Ishikawa (cell line): Measurements from ENCODE around the gene DCAF6.

Experiments used
- CEBPB ChIP-seq: IDR thresholded peaks from 2 replicates; pipeline ENCODE4 v1.6.1; 2012
- CREB1 ChIP-seq: IDR thresholded peaks from 2 replicates; pipeline ENCODE4 v1.6.1; 2012; ENCODE audit warnings: low read depth
- EGR1 ChIP-seq: IDR thresholded peaks from 2 replicates; pipeline ENCODE4 v1.6.1; 2012
- EP300 ChIP-seq: IDR thresholded peaks from 2 replicates; pipeline ENCODE4 v1.6.1; 2012; ENCODE audit warnings: borderline replicate concordance
- FOXM1 ChIP-seq: IDR thresholded peaks from 2 replicates; pipeline ENCODE4 v1.6.1; 2012; ENCODE audit warnings: low read depth, borderline replicate concordance
- MAX ChIP-seq: IDR thresholded peaks from 2 replicates; pipeline ENCODE4 v1.6.1; 2012
- NFIC ChIP-seq: IDR thresholded peaks from 2 replicates; pipeline ENCODE4 v1.6.1; 2012
- RAD21 ChIP-seq: IDR thresholded peaks from 2 replicates; pipeline ENCODE4 v1.6.1; 2012; ENCODE audit warnings: low read depth
- REST ChIP-seq: IDR thresholded peaks from 2 replicates; pipeline ENCODE4 v1.6.1; 2012; ENCODE audit warnings: low read depth, mild to moderate bottlenecking
- TAF1 ChIP-seq: IDR thresholded peaks from 2 replicates; pipeline ENCODE4 v1.6.1; 2012; ENCODE audit warnings: low read depth, mild to moderate bottlenecking
- TCF12 ChIP-seq: IDR thresholded peaks from 2 replicates; pipeline ENCODE4 v1.6.1; 2012; ENCODE audit warnings: low read depth
- TEAD4 ChIP-seq: IDR thresholded peaks from 2 replicates; pipeline ENCODE4 v1.6.1; 2012
- USF1 ChIP-seq: IDR thresholded peaks from 2 replicates; pipeline ENCODE4 v1.6.1; 2012
- YY1 ChIP-seq: IDR thresholded peaks from 2 replicates; pipeline ENCODE4 v1.6.1; 2012; ENCODE audit warnings: low read depth
- ZBTB7A ChIP-seq: IDR thresholded peaks from 2 replicates; pipeline ENCODE4 v1.6.1; 2012; ENCODE audit warnings: low read depth

DCAF6 gene

GRCh38 chr1:168064216-168064615, 127.7 kb downstream of the DCAF6 start:
- TF ChIP-seq REST (no peak), TCF12 (no peak), TAF1 (no peak), EP300 (no peak), EGR1 (no peak), NFIC (no peak), MAX (no peak), RAD21 (no peak), ZBTB7A (no peak), YY1 (no peak), FOXM1 (no peak), CREB1 (no peak), CEBPB (no peak), TEAD4 (no peak), USF1 (no peak)

- TF ChIP-seq TEAD4 (no peak), MAX (no peak), ZBTB7A (no peak), USF1 (no peak), NFIC (no peak), REST (no peak)
Measured at GRCh38 chr1:168065506-168065905, 129.0 kb downstream of the DCAF6 start.

- TF ChIP-seq MAX (no peak), CREB1 (no peak), RAD21 (no peak), USF1 (no peak), EGR1 (no peak), EP300 (no peak), TEAD4 (no peak), TAF1 (no peak), YY1 (no peak), TCF12 (no peak), REST (no peak), CEBPB (no peak), ZBTB7A (no peak), FOXM1 (no peak), NFIC (no peak)
Measured at GRCh38 chr1:168069384-168069783, 132.9 kb downstream of the DCAF6 start.

- TF ChIP-seq EGR1 = no peak
- TF ChIP-seq CEBPB = no peak
- no peak for TF ChIP-seq REST
- no peak for TF ChIP-seq MAX
- no peak for TF ChIP-seq FOXM1
- no peak for TF ChIP-seq RAD21
- no peak for TF ChIP-seq TCF12
- TF ChIP-seq ZBTB7A = no peak
- TF ChIP-seq TAF1 = no peak
- no peak for TF ChIP-seq NFIC
- no peak for TF ChIP-seq USF1
- TF ChIP-seq CREB1 = no peak
- no peak for TF ChIP-seq TEAD4
- no peak for TF ChIP-seq EP300
- no peak for TF ChIP-seq YY1
Measured at GRCh38 chr1:168079761-168080160, 143.3 kb downstream of the DCAF6 start.
